Ishikawa (cell line): ENCODE results near the gene ELAVL1.

Source experiments
- EP300 ChIP-seq: IDR thresholded peaks from 2 replicates; pipeline ENCODE4 v1.6.1; 2012; ENCODE audit warnings: borderline replicate concordance
- MAX ChIP-seq: IDR thresholded peaks from 2 replicates; pipeline ENCODE4 v1.6.1; 2012
- TAF1 ChIP-seq: IDR thresholded peaks from 2 replicates; pipeline ENCODE4 v1.6.1; 2012; ENCODE audit warnings: low read depth, mild to moderate bottlenecking
- TF ChIP-seq, protein P1 (sequence below): IDR thresholded peaks from 2 replicates; pipeline ENCODE4 v1.6.1; 2012

GRCh38 chr19:7931221-7932061 is 74.0 kb downstream of the ELAVL1 start:
- TF ChIP-seq MAX (no peak), TAF1 (no peak), EP300 (no peak)
- TF ChIP-seq, protein P1, sequence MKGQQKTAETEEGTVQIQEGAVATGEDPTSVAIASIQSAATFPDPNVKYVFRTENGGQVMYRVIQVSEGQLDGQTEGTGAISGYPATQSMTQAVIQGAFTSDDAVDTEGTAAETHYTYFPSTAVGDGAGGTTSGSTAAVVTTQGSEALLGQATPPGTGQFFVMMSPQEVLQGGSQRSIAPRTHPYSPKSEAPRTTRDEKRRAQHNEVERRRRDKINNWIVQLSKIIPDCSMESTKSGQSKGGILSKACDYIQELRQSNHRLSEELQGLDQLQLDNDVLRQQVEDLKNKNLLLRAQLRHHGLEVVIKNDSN: no peak
